IMR-90 (cell line): ENCODE results near the gene SF3A2.

Experiments used
- CEBPB ChIP-seq: IDR thresholded peaks from 2 replicates; pipeline ENCODE4 v1.6.1; 2012; ENCODE audit warnings: low read depth, low read length, improper control_type of control experiment
- TF ChIP-seq, protein P1 (sequence below): conservative IDR thresholded peaks from 2 replicates; pipeline ENCODE4 v1.5.1; 2012; ENCODE audit warnings: mild to moderate bottlenecking, low read depth, low read length, improper control_type of control experiment
- TF ChIP-seq, protein P2 (sequence below): fragments of 150-350 bp; IDR thresholded peaks from 2 replicates; pipeline ENCODE4 v1.6.1; 2016; ENCODE audit warnings: low read depth, mild to moderate bottlenecking, low read length, moderate library complexity, borderline replicate concordance

DNA sequence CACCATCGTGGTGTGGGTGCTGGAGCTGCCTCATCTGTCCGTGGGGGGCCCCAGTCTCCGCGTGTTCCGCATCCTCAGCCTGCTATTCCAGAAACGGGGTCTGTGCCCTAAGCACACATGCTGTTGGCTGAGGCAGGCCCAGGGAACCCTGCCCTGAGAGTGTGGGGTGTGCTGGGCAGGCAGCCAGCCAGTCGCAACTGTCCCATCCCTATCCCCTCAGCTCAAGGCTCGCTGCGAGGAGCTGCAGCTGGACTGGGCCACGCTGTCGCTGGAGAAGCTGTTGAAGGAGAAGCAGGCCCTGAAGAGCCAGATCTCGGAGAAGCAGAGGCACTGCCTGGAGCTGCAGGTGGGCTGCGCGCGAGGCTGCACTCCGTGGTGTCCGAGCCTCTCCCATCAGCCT lies 22.4 kb upstream of the SF3A2 start:
- TF ChIP-seq, protein P1, sequence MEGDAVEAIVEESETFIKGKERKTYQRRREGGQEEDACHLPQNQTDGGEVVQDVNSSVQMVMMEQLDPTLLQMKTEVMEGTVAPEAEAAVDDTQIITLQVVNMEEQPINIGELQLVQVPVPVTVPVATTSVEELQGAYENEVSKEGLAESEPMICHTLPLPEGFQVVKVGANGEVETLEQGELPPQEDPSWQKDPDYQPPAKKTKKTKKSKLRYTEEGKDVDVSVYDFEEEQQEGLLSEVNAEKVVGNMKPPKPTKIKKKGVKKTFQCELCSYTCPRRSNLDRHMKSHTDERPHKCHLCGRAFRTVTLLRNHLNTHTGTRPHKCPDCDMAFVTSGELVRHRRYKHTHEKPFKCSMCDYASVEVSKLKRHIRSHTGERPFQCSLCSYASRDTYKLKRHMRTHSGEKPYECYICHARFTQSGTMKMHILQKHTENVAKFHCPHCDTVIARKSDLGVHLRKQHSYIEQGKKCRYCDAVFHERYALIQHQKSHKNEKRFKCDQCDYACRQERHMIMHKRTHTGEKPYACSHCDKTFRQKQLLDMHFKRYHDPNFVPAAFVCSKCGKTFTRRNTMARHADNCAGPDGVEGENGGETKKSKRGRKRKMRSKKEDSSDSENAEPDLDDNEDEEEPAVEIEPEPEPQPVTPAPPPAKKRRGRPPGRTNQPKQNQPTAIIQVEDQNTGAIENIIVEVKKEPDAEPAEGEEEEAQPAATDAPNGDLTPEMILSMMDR, result no peak
- no peak for TF ChIP-seq CEBPB
- TF ChIP-seq, protein P2, sequence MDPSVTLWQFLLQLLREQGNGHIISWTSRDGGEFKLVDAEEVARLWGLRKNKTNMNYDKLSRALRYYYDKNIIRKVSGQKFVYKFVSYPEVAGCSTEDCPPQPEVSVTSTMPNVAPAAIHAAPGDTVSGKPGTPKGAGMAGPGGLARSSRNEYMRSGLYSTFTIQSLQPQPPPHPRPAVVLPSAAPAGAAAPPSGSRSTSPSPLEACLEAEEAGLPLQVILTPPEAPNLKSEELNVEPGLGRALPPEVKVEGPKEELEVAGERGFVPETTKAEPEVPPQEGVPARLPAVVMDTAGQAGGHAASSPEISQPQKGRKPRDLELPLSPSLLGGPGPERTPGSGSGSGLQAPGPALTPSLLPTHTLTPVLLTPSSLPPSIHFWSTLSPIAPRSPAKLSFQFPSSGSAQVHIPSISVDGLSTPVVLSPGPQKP, result no peak
